Measurements from ENCODE around the gene ASB9. TPM values are rescaled to one million over a fixed set of nuclear protein-coding genes. Genes with fewer than 3 reads are reported as not detected.

The ASB9 gene
- total and polyA plus RNA-seq, 7 donors = 1.1 to 3.7 (median 3.0) TPM

DNA sequence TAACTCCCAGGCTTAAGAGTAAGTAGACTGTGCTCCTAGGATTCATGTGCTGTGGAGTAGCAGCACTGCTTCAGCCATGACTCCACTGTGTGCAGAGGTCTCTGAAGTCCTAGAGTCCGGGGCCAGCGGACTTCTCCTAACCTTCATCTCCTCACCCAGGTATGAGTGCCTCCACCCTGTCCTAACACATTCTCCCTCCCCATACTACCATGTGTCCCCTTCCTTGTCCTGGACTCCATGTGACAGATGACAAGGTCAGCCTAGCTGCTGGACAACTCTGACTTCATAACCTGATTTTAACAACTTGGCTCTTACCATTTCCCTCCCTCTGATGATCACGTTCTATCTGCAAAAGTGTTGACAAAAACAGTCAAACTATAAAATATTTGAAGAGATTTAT lies 28.9 kb upstream of the ASB9 start:
- intact Hi-C loops (cut with DNase I) = no loop called here
- 84 to 85% methylated on average over 3 of the region's 3 CpGs for WGBS, 2 donors
- Histone ChIP-seq H3K4me3 (no peak overlapping the region), H3K4me1 (no peaks in the 10 kb centered on the region), H3K27me3 (no peaks in the 10 kb centered on the region), H3K9me3 (no peaks in the 10 kb centered on the region), H3K36me3 (no peaks in the 10 kb centered on the region), H3K27ac (peak overlapping the region in 2 of 4 donors; percentile 31 to 33)
- no peak for DNase-seq
- no peak for TF ChIP-seq POLR2A (IDR thresholded peaks at IDR 0.05)

DNA sequence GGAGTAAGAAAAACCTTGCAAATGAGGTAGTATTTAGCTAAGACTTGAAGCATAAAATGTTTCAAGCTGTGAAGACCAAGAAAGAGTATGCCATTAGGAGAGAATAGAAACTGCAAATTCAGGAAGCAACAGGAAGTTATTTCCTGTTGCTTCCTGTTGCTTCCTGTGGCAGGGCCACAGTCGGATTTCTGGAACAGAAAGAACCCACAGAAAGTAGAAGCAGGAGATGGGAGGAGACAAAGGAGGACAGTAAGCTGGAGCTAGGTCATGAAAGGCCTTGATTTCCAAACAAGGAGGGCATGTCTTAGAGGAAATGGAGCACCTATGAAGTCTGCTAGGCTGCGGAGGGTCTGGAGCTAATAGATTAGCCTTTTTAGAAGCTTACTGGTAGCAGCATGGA lies 28.3 kb upstream of the ASB9 start:
- intact Hi-C loops (cut with DNase I) = no loop called here
- DNase-seq = no peak
- H3K4me1 ChIP-seq = no peaks in the 10 kb centered on the region
- H3K9me3 ChIP-seq = no peaks in the 10 kb centered on the region
- peak overlapping the region in 2 of 4 donors; percentile 29 to 31 for H3K27ac ChIP-seq
- no peaks in the 10 kb centered on the region for H3K36me3 ChIP-seq
- TF ChIP-seq EP300 (IDR thresholded peaks at IDR 0.05) (no peak), CTCF (IDR thresholded peaks at IDR 0.05) (no peak), POLR2A (IDR thresholded peaks at IDR 0.05) (no peak), POLR2AphosphoS5 (IDR thresholded peaks at IDR 0.05) (no peak)
- WGBS, 2 donors = 61 to 80% methylated on average over 2 of the region's 2 CpGs
- no peak overlapping the region for H3K4me3 ChIP-seq
- no peaks in the 10 kb centered on the region for H3K27me3 ChIP-seq

DNA sequence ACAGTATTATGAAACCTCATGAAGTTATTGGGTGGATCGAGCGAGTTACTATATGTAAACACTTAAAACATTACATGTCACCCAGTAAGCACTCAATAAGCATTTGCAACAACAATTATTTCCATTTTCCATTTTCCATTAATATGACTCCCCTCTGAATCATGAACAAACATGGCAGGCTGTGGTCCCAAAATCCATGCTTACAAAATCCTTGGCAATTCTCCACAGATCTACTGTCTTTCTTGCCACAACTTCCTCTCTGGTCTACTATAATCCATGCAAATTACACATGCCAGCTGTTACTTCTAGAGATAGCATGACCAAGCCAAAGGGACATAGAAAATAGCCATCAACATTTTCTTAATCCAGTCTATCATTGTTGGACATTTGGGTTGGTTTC lies 23.6 kb upstream of the ASB9 start:
- Histone ChIP-seq H3K27me3 (no peaks in the 10 kb centered on the region), H3K4me1 (no peaks in the 10 kb centered on the region), H3K36me3 (no peaks in the 10 kb centered on the region), H3K27ac (no peak overlapping the region), H3K9me3 (no peaks in the 10 kb centered on the region), H3K4me3 (no peak overlapping the region)
- TF ChIP-seq EP300 (IDR thresholded peaks at IDR 0.05) = no peak
- no peak for TF ChIP-seq CTCF (IDR thresholded peaks at IDR 0.05)
- TF ChIP-seq POLR2AphosphoS5 (IDR thresholded peaks at IDR 0.05) = no peak
- no peak for TF ChIP-seq POLR2A (IDR thresholded peaks at IDR 0.05)
- no peak for DNase-seq
- intact Hi-C loops (cut with DNase I) = no loop called here
- 94 to 97% methylated on average over 2 of the region's 2 CpGs for WGBS, 2 donors

- TF ChIP-seq POLR2A (IDR thresholded peaks at IDR 0.05) (no peak), CTCF (IDR thresholded peaks at IDR 0.05) (no peak), EP300 (IDR thresholded peaks at IDR 0.05) (no peak), POLR2AphosphoS5 (IDR thresholded peaks at IDR 0.05) (no peak)
- H3K27me3 ChIP-seq = no peaks in the 10 kb centered on the region
- no peak overlapping the region for H3K4me3 ChIP-seq
- no peak for DNase-seq
- H3K36me3 ChIP-seq = no peaks in the 10 kb centered on the region
- no peak overlapping the region for H3K27ac ChIP-seq
- H3K4me1 ChIP-seq = no peaks in the 10 kb centered on the region
- no peaks in the 10 kb centered on the region for H3K9me3 ChIP-seq
- 93 to 95% methylated on average over 3 of the region's 3 CpGs for WGBS, 2 donors
- intact Hi-C loops (cut with DNase I) = no loop called here
These were observed 23.0 kb upstream of the ASB9 start for GRCh38 chrX:15292861-15293260.

- no peak overlapping the region for H3K4me3 ChIP-seq
- no peak for DNase-seq
- no peak overlapping the region for H3K27ac ChIP-seq
- WGBS, 2 donors = 79 to 86% methylated on average over 1 of the region's 1 CpG
- no peaks in the 10 kb centered on the region for H3K36me3 ChIP-seq
- TF ChIP-seq CTCF (IDR thresholded peaks at IDR 0.05) (no peak), POLR2A (IDR thresholded peaks at IDR 0.05) (no peak), EP300 (IDR thresholded peaks at IDR 0.05) (no peak), POLR2AphosphoS5 (IDR thresholded peaks at IDR 0.05) (no peak)
- no peaks in the 10 kb centered on the region for H3K4me1 ChIP-seq
- intact Hi-C loops (cut with DNase I) = no loop called here
- H3K9me3 ChIP-seq = no peaks in the 10 kb centered on the region
- H3K27me3 ChIP-seq = no peaks in the 10 kb centered on the region
These were observed 7.7 kb upstream of the ASB9 start for GRCh38 chrX:15277604-15278003.
